Measurements from ENCODE around the gene ULK1.
A peak's percentile ranks its signal among the peaks of the same experiment; 100 is the strongest.

ULK1 gene

DNA sequence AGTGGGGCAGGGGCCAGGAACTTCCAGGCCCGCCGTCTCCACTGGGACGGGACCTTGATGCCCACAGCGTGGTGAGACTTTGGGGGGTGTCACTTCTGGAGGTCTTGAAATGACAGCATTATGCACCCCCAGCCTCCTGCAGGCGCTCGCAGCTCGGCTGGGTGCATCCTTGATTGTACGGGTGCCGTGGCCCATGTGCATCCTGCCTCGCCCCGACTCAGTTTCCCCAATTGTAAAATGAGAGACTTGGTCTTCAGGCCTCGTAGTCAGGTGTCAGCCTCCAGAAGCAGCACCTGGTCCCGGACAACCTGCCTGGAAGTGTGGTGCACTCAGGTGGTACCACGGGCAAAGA lies 25.7 kb downstream of the ULK1 start:
- H3K27me3 ChIP-seq (ENCODE audit: control insufficient read depth in 1 of 2, insufficient read depth in 1 of 2, low read length in 2 of 2), result no peaks in the 10 kb centered on the region
- DNase-seq, result no peak
- no peak overlapping the region for H2BK120ac ChIP-seq (ENCODE audit: low read depth, low read length)
- no peak overlapping the region for H2AFZ ChIP-seq (ENCODE audit: low read depth, low read length)
- no peak overlapping the region for H3K9ac ChIP-seq (ENCODE audit: low read length)
- no peak overlapping the region for H3K23ac ChIP-seq (ENCODE audit: low read length in 2 of 2)
- no peak overlapping the region for H2AK5ac ChIP-seq (ENCODE audit: low read length, severe bottlenecking)
- peaks cover 54 to 83% of the 10 kb centered on the region in 2 experiments for H3K36me3 ChIP-seq (ENCODE audit: control insufficient read depth in 1 of 2, insufficient read depth in 2 of 2, low read depth in 1 of 2, low read length in 2 of 2)
- H3K27ac ChIP-seq (ENCODE audit: low read length, poor library complexity, severe bottlenecking), result no peak overlapping the region
- no peak overlapping the region for H3K4ac ChIP-seq (ENCODE audit: low read depth in 1 of 2, low read length in 2 of 2)
- H2BK12ac ChIP-seq (ENCODE audit: low read length in 2 of 2), result no peak overlapping the region
- no peak overlapping the region for H3K4me3 ChIP-seq (ENCODE audit: insufficient read depth in 1 of 2, low read depth in 1 of 2, low read length in 2 of 2)
- no peak overlapping the region for H3K4me2 ChIP-seq (ENCODE audit: low read length, poor library complexity, severe bottlenecking)
- H3K14ac ChIP-seq (ENCODE audit: low read length in 2 of 2), result no peak overlapping the region
- no peak overlapping the region for H3K18ac ChIP-seq (ENCODE audit: low read depth in 1 of 2, low read length in 2 of 2)
- H2BK5ac ChIP-seq (ENCODE audit: low read depth, low read length, poor library complexity, severe bottlenecking), result no peak overlapping the region
- no peak overlapping the region for H4K8ac ChIP-seq (ENCODE audit: low read length)
- 98% methylated on average over 14 of the region's 14 CpGs for WGBS
- H3K9me3 ChIP-seq (ENCODE audit: control insufficient read depth, low read length), result no peaks in the 10 kb centered on the region
- peaks cover 7% of the 10 kb centered on the region for H3K79me1 ChIP-seq (replicated peaks; ENCODE audit: low read length, poor library complexity, severe bottlenecking)
- H2BK15ac ChIP-seq (ENCODE audit: low read depth, poor library complexity, severe bottlenecking), result no peak overlapping the region
- peaks cover 2% of the 10 kb centered on the region for H3K4me1 ChIP-seq (ENCODE audit: control insufficient read depth, insufficient read depth, low read depth, low read length)
- H4K91ac ChIP-seq (ENCODE audit: low read length), result no peak overlapping the region

DNA sequence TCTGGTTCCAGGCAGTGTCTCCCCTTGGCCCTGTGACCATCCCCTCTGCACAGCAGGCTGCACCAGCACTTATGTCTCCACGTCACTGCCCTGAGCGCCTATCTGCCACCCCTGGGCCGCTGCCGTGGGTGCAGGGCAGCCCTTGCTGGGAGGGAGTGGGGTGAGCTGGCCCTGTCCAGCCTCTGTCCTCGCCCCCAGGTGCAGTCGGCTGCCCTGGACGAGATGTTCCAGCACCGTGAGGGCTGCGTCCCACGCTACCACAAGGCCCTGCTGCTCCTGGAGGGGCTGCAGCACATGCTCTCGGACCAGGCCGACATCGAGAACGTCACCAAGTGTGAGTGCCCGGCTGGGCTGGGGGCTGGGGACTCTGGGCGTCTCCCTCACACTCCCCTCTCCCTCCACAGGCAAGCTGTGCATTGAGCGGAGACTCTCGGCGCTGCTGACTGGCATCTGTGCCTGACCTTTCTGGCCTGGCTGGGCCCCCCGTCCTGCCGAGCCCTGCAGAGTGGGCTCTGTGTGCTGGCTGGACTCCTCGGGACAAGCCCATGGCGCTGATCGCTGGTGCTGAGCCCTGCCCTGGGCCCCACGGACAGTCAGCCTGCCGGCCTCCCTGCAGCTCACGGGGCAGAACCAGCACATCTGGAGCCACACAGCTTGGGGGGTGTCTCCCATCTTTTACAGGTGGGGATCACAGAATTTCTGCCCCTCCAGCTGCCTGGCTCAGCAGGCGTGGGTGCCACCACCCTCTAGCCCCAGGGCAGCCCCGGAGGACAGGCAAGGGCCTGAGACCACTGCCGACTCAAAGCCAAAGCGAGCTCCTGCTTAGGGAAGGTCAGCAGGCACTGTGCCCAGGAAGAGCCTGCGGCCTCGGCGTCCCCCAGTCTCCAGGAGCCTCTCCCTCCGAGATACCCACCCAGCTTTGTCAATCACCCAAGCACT lies 26.7 kb downstream of the ULK1 start:
- Histone ChIP-seq H4K8ac (ENCODE audit: low read length) (no peak overlapping the region), H4K91ac (ENCODE audit: low read length) (no peak overlapping the region), H2BK15ac (ENCODE audit: low read depth, poor library complexity, severe bottlenecking) (no peak overlapping the region), H3K27ac (ENCODE audit: low read length, poor library complexity, severe bottlenecking) (no peak overlapping the region), H3K36me3 (ENCODE audit: control insufficient read depth in 1 of 2, insufficient read depth in 2 of 2, low read depth in 1 of 2, low read length in 2 of 2) (peaks cover 44 to 72% of the 10 kb centered on the region in 2 experiments), H2BK5ac (ENCODE audit: low read depth, low read length, poor library complexity, severe bottlenecking) (no peak overlapping the region), H3K4me3 (ENCODE audit: insufficient read depth in 1 of 2, low read depth in 1 of 2, low read length in 2 of 2) (no peak overlapping the region), H3K4me2 (ENCODE audit: low read length, poor library complexity, severe bottlenecking) (no peak overlapping the region), H3K14ac (ENCODE audit: low read length in 2 of 2) (peak overlapping the region in 1 of 2 experiments; percentile 68), H2AFZ (ENCODE audit: low read depth, low read length) (no peak overlapping the region), H3K4me1 (ENCODE audit: control insufficient read depth, insufficient read depth, low read depth, low read length) (peaks cover 2% of the 10 kb centered on the region), H3K9ac (ENCODE audit: low read length) (no peak overlapping the region), H2AK5ac (ENCODE audit: low read length, severe bottlenecking) (no peak overlapping the region), H2BK120ac (ENCODE audit: low read depth, low read length) (no peak overlapping the region), H3K23ac (ENCODE audit: low read length in 2 of 2) (no peak overlapping the region), H3K9me3 (ENCODE audit: control insufficient read depth, low read length) (no peaks in the 10 kb centered on the region), H3K18ac (ENCODE audit: low read depth in 1 of 2, low read length in 2 of 2) (no peak overlapping the region), H3K27me3 (ENCODE audit: control insufficient read depth in 1 of 2, insufficient read depth in 1 of 2, low read length in 2 of 2) (no peaks in the 10 kb centered on the region), H3K4ac (ENCODE audit: low read depth in 1 of 2, low read length in 2 of 2) (no peak overlapping the region), H3K79me1 (replicated peaks; ENCODE audit: low read length, poor library complexity, severe bottlenecking) (peaks cover 2% of the 10 kb centered on the region), H2BK12ac (ENCODE audit: low read length in 2 of 2) (peak overlapping the region in 1 of 2 experiments; percentile 19)
- no peak for DNase-seq
- WGBS, result 97% methylated on average over 35 of the region's 35 CpGs

DNA sequence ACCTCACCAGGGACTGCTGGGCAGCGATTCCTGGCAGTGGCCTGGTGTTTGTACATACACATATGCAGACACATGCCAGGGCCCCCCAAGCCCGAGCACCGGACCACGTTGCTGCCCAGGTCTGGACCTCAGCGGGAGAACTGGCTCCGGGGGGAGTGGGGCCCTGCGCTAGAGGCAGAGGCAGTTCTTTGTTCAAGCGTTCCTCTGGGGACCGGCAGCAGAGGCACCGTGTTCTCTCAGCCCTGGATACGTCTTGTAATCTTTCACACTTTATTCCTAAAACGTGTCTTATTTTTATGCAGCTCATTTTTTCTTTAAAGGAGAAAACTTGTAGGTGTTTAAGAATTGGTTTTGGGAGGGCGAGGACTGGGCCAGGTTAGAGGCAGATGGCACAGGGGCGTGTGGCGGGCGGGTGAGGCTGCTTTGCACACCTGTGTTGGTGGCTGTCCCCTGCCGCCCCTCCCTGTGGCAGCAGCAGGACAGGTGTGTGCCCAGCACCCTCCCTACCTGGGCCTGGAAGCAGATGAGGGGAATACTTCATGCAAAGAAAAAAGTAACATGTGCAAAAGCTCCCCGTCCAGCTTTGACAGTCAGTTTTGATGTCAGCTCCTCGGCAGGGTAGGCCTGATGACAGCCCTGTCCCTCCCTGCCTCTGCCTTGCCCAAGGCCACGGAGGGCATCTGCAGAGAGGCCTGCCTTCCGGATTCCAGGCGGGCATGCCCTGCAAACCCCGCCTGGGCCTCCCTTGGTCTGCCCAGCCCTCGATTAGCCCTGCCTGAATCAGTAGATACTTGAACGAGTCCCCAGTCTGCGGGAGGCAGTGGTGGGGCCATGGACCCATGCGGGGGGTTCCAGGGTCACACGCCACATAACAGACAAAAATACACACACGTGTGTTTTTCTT lies 27.7 kb downstream of the ULK1 start:
- peaks cover 38 to 63% of the 10 kb centered on the region in 2 experiments for H3K36me3 ChIP-seq (ENCODE audit: control insufficient read depth in 1 of 2, insufficient read depth in 2 of 2, low read depth in 1 of 2, low read length in 2 of 2)
- H3K4ac ChIP-seq (ENCODE audit: low read depth in 1 of 2, low read length in 2 of 2), result no peak overlapping the region
- H2BK120ac ChIP-seq (ENCODE audit: low read depth, low read length), result no peak overlapping the region
- 95% methylated on average over 25 of the region's 29 CpGs for WGBS
- H2AK5ac ChIP-seq (ENCODE audit: low read length, severe bottlenecking), result no peak overlapping the region
- no peak overlapping the region for H2BK5ac ChIP-seq (ENCODE audit: low read depth, low read length, poor library complexity, severe bottlenecking)
- no peak for DNase-seq
- no peak overlapping the region for H3K14ac ChIP-seq (ENCODE audit: low read length in 2 of 2)
- no peak overlapping the region for H3K23ac ChIP-seq (ENCODE audit: low read length in 2 of 2)
- H3K4me3 ChIP-seq (ENCODE audit: insufficient read depth in 1 of 2, low read depth in 1 of 2, low read length in 2 of 2), result no peak overlapping the region
- no peak overlapping the region for H4K91ac ChIP-seq (ENCODE audit: low read length)
- H2BK12ac ChIP-seq (ENCODE audit: low read length in 2 of 2), result no peak overlapping the region
- H3K27me3 ChIP-seq (ENCODE audit: control insufficient read depth in 1 of 2, insufficient read depth in 1 of 2, low read length in 2 of 2), result no peaks in the 10 kb centered on the region
- peaks cover 2% of the 10 kb centered on the region for H3K4me1 ChIP-seq (ENCODE audit: control insufficient read depth, insufficient read depth, low read depth, low read length)
- no peaks in the 10 kb centered on the region for H3K9me3 ChIP-seq (ENCODE audit: control insufficient read depth, low read length)
- H3K18ac ChIP-seq (ENCODE audit: low read depth in 1 of 2, low read length in 2 of 2), result no peak overlapping the region
- H3K79me1 ChIP-seq (replicated peaks; ENCODE audit: low read length, poor library complexity, severe bottlenecking), result no peaks in the 10 kb centered on the region
- no peak overlapping the region for H2AFZ ChIP-seq (ENCODE audit: low read depth, low read length)
- no peak overlapping the region for H3K27ac ChIP-seq (ENCODE audit: low read length, poor library complexity, severe bottlenecking)
- H4K8ac ChIP-seq (ENCODE audit: low read length), result no peak overlapping the region
- no peak overlapping the region for H3K4me2 ChIP-seq (ENCODE audit: low read length, poor library complexity, severe bottlenecking)
- H2BK15ac ChIP-seq (ENCODE audit: low read depth, poor library complexity, severe bottlenecking), result no peak overlapping the region
- no peak overlapping the region for H3K9ac ChIP-seq (ENCODE audit: low read length)

DNA sequence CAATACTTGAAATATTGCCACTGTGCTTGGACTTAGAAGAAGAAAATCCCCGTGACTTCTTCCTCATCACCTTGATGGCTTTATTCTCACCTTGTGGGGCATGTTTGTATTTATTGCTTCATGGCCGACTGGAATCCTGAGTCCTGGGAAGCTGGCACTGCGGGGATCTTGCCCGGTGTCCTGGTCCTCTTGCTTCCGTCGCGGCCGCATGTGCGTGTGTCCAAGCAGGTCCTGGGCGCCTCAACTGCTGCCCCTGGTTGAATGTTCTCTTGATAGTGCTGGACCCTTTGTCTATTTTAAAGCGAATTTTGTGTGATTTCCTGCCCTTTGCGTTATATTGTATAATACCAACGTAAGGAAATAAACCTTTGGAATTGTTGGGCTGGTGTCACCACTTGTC lies 28.4 kb downstream of the ULK1 start:
- peaks cover 2% of the 10 kb centered on the region for H3K4me1 ChIP-seq (ENCODE audit: control insufficient read depth, insufficient read depth, low read depth, low read length)
- H2BK15ac ChIP-seq (ENCODE audit: low read depth, poor library complexity, severe bottlenecking), result no peak overlapping the region
- no peaks in the 10 kb centered on the region for H3K27me3 ChIP-seq (ENCODE audit: control insufficient read depth in 1 of 2, insufficient read depth in 1 of 2, low read length in 2 of 2)
- no peak overlapping the region for H2AFZ ChIP-seq (ENCODE audit: low read depth, low read length)
- DNase-seq, result no peak
- H3K27ac ChIP-seq (ENCODE audit: low read length, poor library complexity, severe bottlenecking), result no peak overlapping the region
- no peak overlapping the region for H3K9ac ChIP-seq (ENCODE audit: low read length)
- no peak overlapping the region for H2BK5ac ChIP-seq (ENCODE audit: low read depth, low read length, poor library complexity, severe bottlenecking)
- H2BK12ac ChIP-seq (ENCODE audit: low read length in 2 of 2), result no peak overlapping the region
- no peak overlapping the region for H3K18ac ChIP-seq (ENCODE audit: low read depth in 1 of 2, low read length in 2 of 2)
- no peaks in the 10 kb centered on the region for H3K9me3 ChIP-seq (ENCODE audit: control insufficient read depth, low read length)
- H3K4me2 ChIP-seq (ENCODE audit: low read length, poor library complexity, severe bottlenecking), result no peak overlapping the region
- no peak overlapping the region for H4K8ac ChIP-seq (ENCODE audit: low read length)
- H2BK120ac ChIP-seq (ENCODE audit: low read depth, low read length), result no peak overlapping the region
- H3K4ac ChIP-seq (ENCODE audit: low read depth in 1 of 2, low read length in 2 of 2), result no peak overlapping the region
- no peak overlapping the region for H2AK5ac ChIP-seq (ENCODE audit: low read length, severe bottlenecking)
- no peaks in the 10 kb centered on the region for H3K79me1 ChIP-seq (replicated peaks; ENCODE audit: low read length, poor library complexity, severe bottlenecking)
- peaks cover 34 to 56% of the 10 kb centered on the region in 2 experiments for H3K36me3 ChIP-seq (ENCODE audit: control insufficient read depth in 1 of 2, insufficient read depth in 2 of 2, low read depth in 1 of 2, low read length in 2 of 2)
- no peak overlapping the region for H3K23ac ChIP-seq (ENCODE audit: low read length in 2 of 2)
- WGBS, result 97% methylated on average over 13 of the region's 13 CpGs
- no peak overlapping the region for H3K4me3 ChIP-seq (ENCODE audit: insufficient read depth in 1 of 2, low read depth in 1 of 2, low read length in 2 of 2)
- H4K91ac ChIP-seq (ENCODE audit: low read length), result no peak overlapping the region
- no peak overlapping the region for H3K14ac ChIP-seq (ENCODE audit: low read length in 2 of 2)

Data from mesenchymal stem cell (in vitro differentiated cells and primary cell).